ENCODE data around the gene MRGPRD. TPM values are rescaled to one million over a fixed set of nuclear protein-coding genes. Genes with fewer than 3 reads are reported as not detected.

Gene MRGPRD
- total and polyA plus RNA-seq, 2 experiments from 2014 or later: not detected

GRCh38 chr11:68960294-68961071 is 20.3 kb downstream of the MRGPRD start:
- Histone ChIP-seq H3F3A (replicated peaks; ENCODE audit: low read depth) (no peaks in the 10 kb centered on the region), H2AFZ (no peak overlapping the region), H3K79me2 (replicated peaks; ENCODE audit: insufficient read depth) (no peaks in the 10 kb centered on the region), H3K27me3 (ENCODE audit: insufficient read depth) (no peaks in the 10 kb centered on the region), H3K4me1 (ENCODE audit: insufficient read depth) (peaks cover 2% of the 10 kb centered on the region; the same call in 1 of the 2 replicates), H3K36me3 (ENCODE audit: insufficient read depth) (no peaks in the 10 kb centered on the region), H3K27ac (ENCODE audit: low read depth) (no peak overlapping the region), H3K4me3 (no peak overlapping the region), H3K9me2 (ENCODE audit: insufficient read depth) (no peaks in the 10 kb centered on the region), H4K20me1 (replicated peaks; ENCODE audit: insufficient read depth) (no peaks in the 10 kb centered on the region), H3K4me2 (no peak overlapping the region)
- H3K27ac Mint-ChIP-seq: no peak overlapping the region
- H3K4me3 Mint-ChIP-seq: no peak overlapping the region
- H3K9me3 Mint-ChIP-seq: no peaks in the 10 kb centered on the region; the same call in 2 of the 3 replicates
- no peaks in the 10 kb centered on the region for H3K36me3 Mint-ChIP-seq (ENCODE audit: low read depth)
- ATAC-seq (no peak), DNase-seq (ENCODE audit: low spot score) (no peak)
- peaks cover 4% of the 10 kb centered on the region for H3K27me3 Mint-ChIP-seq (ENCODE audit: insufficient read depth, low read depth, poor library complexity)
- TF ChIP-seq NANOG (IDR thresholded peaks at IDR 0.05; ENCODE audit: borderline replicate concordance): no peak
- no peak for TF ChIP-seq REST (IDR thresholded peaks at IDR 0.05; ENCODE audit: unreplicated experiment)
- TF ChIP-seq ZNF331 (CRISPR knock-in tag; IDR thresholded peaks at IDR 0.05; ENCODE audit: low read depth): no peak
- peaks cover 5% of the 10 kb centered on the region; the same call in 2 of the 3 replicates for H3K4me1 Mint-ChIP-seq

GRCh38 chr11:68959465-68960293 is 21.1 kb downstream of the MRGPRD start:
- H3F3A ChIP-seq (replicated peaks; ENCODE audit: low read depth): no peaks in the 10 kb centered on the region
- DNase-seq (ENCODE audit: low spot score) (no peak), ATAC-seq (no peak)
- H3K4me2 ChIP-seq: no peak overlapping the region
- H3K4me1 ChIP-seq (ENCODE audit: insufficient read depth): peaks cover 7% of the 10 kb centered on the region; the same call in 1 of the 2 replicates
- H2AFZ ChIP-seq: no peak overlapping the region
- TF ChIP-seq POLR2AphosphoS5 (IDR thresholded peaks at IDR 0.05; ENCODE audit: low read depth): no peak
- TF ChIP-seq ZNF331 (CRISPR knock-in tag; IDR thresholded peaks at IDR 0.05; ENCODE audit: low read depth): no peak
- no peak for TF ChIP-seq ZNF462 (CRISPR knock-in tag; IDR thresholded peaks at IDR 0.05)
- no peaks in the 10 kb centered on the region for H3K9me2 ChIP-seq (ENCODE audit: insufficient read depth)
- H3K36me3 Mint-ChIP-seq (ENCODE audit: low read depth): no peaks in the 10 kb centered on the region
- H3K9me3 Mint-ChIP-seq: no peaks in the 10 kb centered on the region; the same call in 2 of the 3 replicates
- H3K4me3 ChIP-seq: no peak overlapping the region
- no peaks in the 10 kb centered on the region for H3K27me3 ChIP-seq (ENCODE audit: insufficient read depth)
- peaks cover 7% of the 10 kb centered on the region for H3K27me3 Mint-ChIP-seq (ENCODE audit: insufficient read depth, low read depth, poor library complexity)
- H3K27ac Mint-ChIP-seq: no peak overlapping the region
- H4K20me1 ChIP-seq (replicated peaks; ENCODE audit: insufficient read depth): no peaks in the 10 kb centered on the region
- H3K79me2 ChIP-seq (replicated peaks; ENCODE audit: insufficient read depth): no peaks in the 10 kb centered on the region
- H3K4me3 Mint-ChIP-seq: no peak overlapping the region
- H3K4me1 Mint-ChIP-seq: peaks cover 12% of the 10 kb centered on the region; the same call in 2 of the 3 replicates
- H3K36me3 ChIP-seq (ENCODE audit: insufficient read depth): no peaks in the 10 kb centered on the region
- no peak overlapping the region for H3K27ac ChIP-seq (ENCODE audit: low read depth)

Data from GM23338 (cell line).